ENCODE measurements around the gene COP1.
"Not testable (repeated sequence)": the region's sequence is repeated elsewhere in the genome, so short reads cannot be mapped to it uniquely, and the experiment has no call there.

COP1 gene

DNA sequence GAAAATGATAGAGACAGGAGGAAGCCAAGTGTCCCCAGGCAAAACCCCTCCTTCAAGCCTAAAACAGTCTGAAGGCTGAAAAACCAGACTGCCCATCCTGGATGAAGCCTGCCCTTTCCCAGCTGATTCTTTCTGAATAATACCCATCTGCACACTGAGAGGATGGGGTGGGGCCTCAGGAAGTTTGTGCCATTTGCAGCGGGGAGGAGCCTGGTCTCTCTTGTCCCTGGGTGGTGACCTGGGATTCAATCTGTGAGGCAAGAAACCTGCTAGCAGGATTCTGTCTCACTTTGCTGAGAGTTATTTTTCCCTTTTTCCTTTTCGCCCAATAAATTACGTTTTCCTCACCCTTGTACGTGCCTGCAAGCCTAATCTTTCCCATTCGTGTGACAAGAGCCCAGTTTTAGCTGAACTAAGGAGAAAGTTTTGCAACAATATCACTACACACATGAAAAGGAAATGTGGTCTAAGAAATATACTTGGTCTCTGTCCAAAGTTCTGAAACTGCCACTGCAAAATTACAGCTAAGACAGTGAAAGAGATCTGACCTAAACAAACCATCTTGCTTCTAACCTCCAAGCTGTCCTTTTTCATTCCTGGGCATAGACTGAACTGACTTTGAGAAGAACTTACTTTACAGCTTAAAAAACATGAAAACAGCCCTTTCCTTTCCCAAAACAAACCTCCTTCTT lies 105.0 kb downstream of the COP1 start:
- Histone ChIP-seq H3K4me3 (ENCODE audit: insufficient read depth, low read depth, low read length, poor library complexity, severe bottlenecking) (no peak overlapping the region), H3K27ac (ENCODE audit: insufficient read depth, low read length, poor library complexity, severe bottlenecking) (no peak overlapping the region), H3K4me1 (ENCODE audit: control insufficient read depth, insufficient read depth, low read length, poor library complexity, severe bottlenecking) (no peaks in the 10 kb centered on the region), H3K9me3 (ENCODE audit: control insufficient read depth, low read length) (no peaks in the 10 kb centered on the region), H3K27me3 (replicated peaks; ENCODE audit: control insufficient read depth, insufficient read depth, low read length, poor library complexity, severe bottlenecking) (no peaks in the 10 kb centered on the region), H3K36me3 (ENCODE audit: control insufficient read depth, insufficient read depth, low read length) (peaks cover 40% of the 10 kb centered on the region)
- DNase-seq = no peak

DNA sequence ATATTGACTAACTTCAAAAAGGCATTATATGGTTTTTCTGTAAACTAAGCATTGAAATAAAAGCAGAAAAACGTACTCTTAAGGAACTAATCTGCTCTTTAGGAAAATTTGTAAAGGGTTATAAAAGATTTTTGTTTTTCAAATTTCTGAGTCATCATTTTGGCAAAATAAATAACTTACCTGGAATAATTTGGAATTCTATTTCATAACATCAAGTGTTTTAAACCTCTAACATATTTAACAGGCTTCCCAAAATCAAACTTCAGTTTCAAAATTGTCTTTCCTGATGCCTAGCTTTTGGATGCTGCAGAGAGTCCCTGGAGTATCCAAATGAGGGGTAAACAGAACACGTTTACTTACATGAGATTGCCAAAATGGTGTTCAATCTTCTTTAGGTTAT lies 108.5 kb downstream of the COP1 start:
- no peak for DNase-seq
- no peaks in the 10 kb centered on the region for H3K4me1 ChIP-seq (ENCODE audit: control insufficient read depth, insufficient read depth, low read length, poor library complexity, severe bottlenecking)
- peaks cover 36% of the 10 kb centered on the region for H3K36me3 ChIP-seq (ENCODE audit: control insufficient read depth, insufficient read depth, low read length)
- no peak overlapping the region for H3K27ac ChIP-seq (ENCODE audit: insufficient read depth, low read length, poor library complexity, severe bottlenecking)
- H3K27me3 ChIP-seq (replicated peaks; ENCODE audit: control insufficient read depth, insufficient read depth, low read length, poor library complexity, severe bottlenecking) = no peaks in the 10 kb centered on the region
- H3K4me3 ChIP-seq (ENCODE audit: insufficient read depth, low read depth, low read length, poor library complexity, severe bottlenecking) = no peak overlapping the region
- no peaks in the 10 kb centered on the region for H3K9me3 ChIP-seq (ENCODE audit: control insufficient read depth, low read length)

DNA sequence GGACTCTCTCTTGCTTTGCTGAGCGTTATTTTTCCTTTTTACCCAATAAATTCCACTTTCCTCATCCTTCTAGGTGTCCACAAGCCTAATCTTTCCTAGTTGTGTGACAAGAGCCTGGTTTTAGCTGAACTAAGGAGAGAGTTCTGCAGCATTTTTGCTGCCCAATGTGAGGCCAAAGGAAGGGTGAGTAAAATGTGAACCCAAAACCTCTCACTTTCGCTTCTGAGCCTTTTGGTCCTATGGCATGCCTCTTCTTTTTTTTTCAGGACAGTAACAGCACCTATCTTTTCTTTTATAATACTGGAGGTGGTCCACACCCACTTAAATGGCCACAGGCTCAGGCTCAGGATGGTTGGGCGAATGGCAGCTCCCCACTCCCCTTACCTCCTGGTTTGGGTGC lies 111.1 kb downstream of the COP1 start:
- no peak for DNase-seq
- H3K4me3 ChIP-seq (ENCODE audit: insufficient read depth, low read depth, low read length, poor library complexity, severe bottlenecking) = no peak overlapping the region
- no peak overlapping the region for H3K27ac ChIP-seq (ENCODE audit: insufficient read depth, low read length, poor library complexity, severe bottlenecking)
- H3K4me1 ChIP-seq (ENCODE audit: control insufficient read depth, insufficient read depth, low read length, poor library complexity, severe bottlenecking) = no peaks in the 10 kb centered on the region
- H3K36me3 ChIP-seq (ENCODE audit: control insufficient read depth, insufficient read depth, low read length) = peaks cover 30% of the 10 kb centered on the region
- H3K9me3 ChIP-seq (ENCODE audit: control insufficient read depth, low read length) = no peaks in the 10 kb centered on the region
- H3K27me3 ChIP-seq (replicated peaks; ENCODE audit: control insufficient read depth, insufficient read depth, low read length, poor library complexity, severe bottlenecking) = no peaks in the 10 kb centered on the region

DNA sequence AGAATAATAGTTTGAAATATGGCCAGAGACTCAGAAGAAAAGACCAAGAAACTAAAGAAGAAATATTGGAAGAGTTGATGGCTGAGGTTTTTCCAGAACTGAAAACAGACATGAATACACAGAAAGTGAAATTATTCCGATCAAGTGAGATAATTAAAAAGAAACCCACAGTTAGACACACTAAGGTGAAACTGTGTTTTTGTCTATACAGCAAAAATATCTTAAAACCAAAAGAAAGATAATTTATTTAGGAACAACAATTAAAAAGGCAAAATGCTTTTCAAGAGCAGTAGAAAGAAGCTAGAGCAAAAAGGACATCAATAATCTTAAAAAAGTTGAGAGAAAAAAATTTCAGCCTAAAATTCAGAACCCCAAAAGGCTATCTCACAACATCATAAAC lies 116.3 kb downstream of the COP1 start:
- no peaks in the 10 kb centered on the region for H3K4me1 ChIP-seq (ENCODE audit: control insufficient read depth, insufficient read depth, low read length, poor library complexity, severe bottlenecking)
- no peaks in the 10 kb centered on the region for H3K9me3 ChIP-seq (ENCODE audit: control insufficient read depth, low read length)
- no peaks in the 10 kb centered on the region for H3K27me3 ChIP-seq (replicated peaks; ENCODE audit: control insufficient read depth, insufficient read depth, low read length, poor library complexity, severe bottlenecking)
- no peak overlapping the region for H3K4me3 ChIP-seq (ENCODE audit: insufficient read depth, low read depth, low read length, poor library complexity, severe bottlenecking)
- no peak for DNase-seq
- no peak overlapping the region for H3K27ac ChIP-seq (ENCODE audit: insufficient read depth, low read length, poor library complexity, severe bottlenecking)
- H3K36me3 ChIP-seq (ENCODE audit: control insufficient read depth, insufficient read depth, low read length) = peaks cover under 1% of the 10 kb centered on the region

DNA sequence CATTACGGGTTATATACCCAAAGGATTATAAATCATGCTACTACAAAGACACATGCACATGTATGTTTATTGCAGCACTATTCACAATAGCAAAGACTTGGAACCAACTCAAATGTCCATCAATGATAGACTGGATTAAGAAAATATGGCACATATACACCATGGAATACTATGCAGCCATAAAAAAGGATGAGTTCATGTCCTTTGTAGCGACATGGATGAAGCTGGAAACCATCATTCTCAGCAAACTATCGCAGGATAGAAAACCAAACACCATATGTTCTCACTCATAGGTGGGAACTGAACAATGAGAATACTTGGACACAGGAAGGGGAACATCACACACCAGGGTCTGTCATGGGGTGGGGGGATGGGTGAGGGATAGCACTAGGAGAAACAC lies 119.3 kb downstream of the COP1 start:
- not testable (repeated sequence) for H3K4me1 ChIP-seq (ENCODE audit: control insufficient read depth, insufficient read depth, low read length, poor library complexity, severe bottlenecking); H3K27ac ChIP-seq (ENCODE audit: insufficient read depth, low read length, poor library complexity, severe bottlenecking); H3K4me3 ChIP-seq (ENCODE audit: insufficient read depth, low read depth, low read length, poor library complexity, severe bottlenecking); DNase-seq; H3K36me3 ChIP-seq (ENCODE audit: control insufficient read depth, insufficient read depth, low read length); H3K9me3 ChIP-seq (ENCODE audit: control insufficient read depth, low read length); H3K27me3 ChIP-seq (replicated peaks; ENCODE audit: control insufficient read depth, insufficient read depth, low read length, poor library complexity, severe bottlenecking)

DNA sequence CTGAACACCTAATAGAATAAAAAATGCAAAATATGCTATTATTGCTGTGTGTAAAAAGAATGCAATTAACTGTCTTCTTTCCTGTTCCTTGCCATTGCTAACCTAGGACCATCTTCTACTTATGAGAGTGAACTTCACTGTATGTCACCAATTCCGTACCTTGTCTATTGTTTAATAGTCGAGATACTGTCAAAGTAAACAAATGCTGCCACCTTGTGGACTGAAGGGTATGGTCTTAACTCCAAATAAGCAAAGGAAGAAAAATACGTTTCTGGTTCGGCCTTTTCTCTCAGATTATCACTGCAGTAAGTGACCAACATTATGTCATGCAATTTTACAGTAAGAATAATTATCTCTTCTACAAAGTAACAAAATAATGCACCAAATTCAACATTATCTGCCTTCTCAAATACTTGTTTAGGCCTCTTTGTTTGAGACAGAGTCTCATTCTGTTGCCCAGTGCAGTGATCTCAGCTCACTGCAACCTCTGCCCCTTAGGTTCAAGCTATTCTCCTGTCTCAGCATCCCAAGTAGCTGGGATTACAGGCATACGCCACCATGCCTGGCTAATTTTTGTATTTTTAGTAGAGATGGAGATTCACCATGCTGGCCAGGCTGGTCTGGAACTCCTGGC lies 133.4 kb downstream of the COP1 start:
- peak in 1 of 3 donors; percentile 9 for DNase-seq

DNA sequence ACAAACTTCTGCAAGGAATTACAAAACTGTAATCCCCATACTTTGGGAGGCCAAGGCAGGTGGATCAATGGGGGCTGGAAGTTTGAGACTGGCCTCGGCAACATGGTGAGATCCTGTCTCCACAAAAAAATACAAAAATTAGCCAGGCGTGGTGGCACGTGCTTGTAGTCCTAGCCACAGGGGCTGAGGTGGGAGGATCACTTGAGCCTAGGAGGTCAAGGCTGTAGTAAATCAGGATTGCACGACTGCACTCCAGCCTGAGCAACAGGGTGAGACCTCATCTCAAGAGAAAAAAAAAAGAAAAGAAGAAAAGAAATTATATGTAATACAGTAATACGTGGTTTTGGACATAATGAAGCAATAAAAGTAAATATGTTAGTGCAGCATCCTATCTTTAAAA lies 138.2 kb downstream of the COP1 start:
- no peaks in the 10 kb centered on the region for H3K4me1 ChIP-seq (ENCODE audit: control insufficient read depth, insufficient read depth, low read length, poor library complexity, severe bottlenecking)
- H3K27me3 ChIP-seq (replicated peaks; ENCODE audit: control insufficient read depth, insufficient read depth, low read length, poor library complexity, severe bottlenecking) = no peaks in the 10 kb centered on the region
- no peak for DNase-seq
- H3K27ac ChIP-seq (ENCODE audit: insufficient read depth, low read length, poor library complexity, severe bottlenecking) = no peak overlapping the region
- H3K4me3 ChIP-seq (ENCODE audit: insufficient read depth, low read depth, low read length, poor library complexity, severe bottlenecking) = no peak overlapping the region
- peaks cover 3% of the 10 kb centered on the region for H3K36me3 ChIP-seq (ENCODE audit: control insufficient read depth, insufficient read depth, low read length)
- no peaks in the 10 kb centered on the region for H3K9me3 ChIP-seq (ENCODE audit: control insufficient read depth, low read length)

More for the DNA sequence above, 133.4 kb downstream of the COP1 start:
- Histone ChIP-seq H3K27ac (ENCODE audit: insufficient read depth, low read length, poor library complexity, severe bottlenecking) (no peak overlapping the region), H3K36me3 (ENCODE audit: control insufficient read depth, insufficient read depth, low read length) (peaks cover 13% of the 10 kb centered on the region), H3K4me1 (ENCODE audit: control insufficient read depth, insufficient read depth, low read length, poor library complexity, severe bottlenecking) (no peaks in the 10 kb centered on the region), H3K27me3 (replicated peaks; ENCODE audit: control insufficient read depth, insufficient read depth, low read length, poor library complexity, severe bottlenecking) (no peaks in the 10 kb centered on the region), H3K4me3 (ENCODE audit: insufficient read depth, low read depth, low read length, poor library complexity, severe bottlenecking) (no peak overlapping the region), H3K9me3 (ENCODE audit: control insufficient read depth, low read length) (peaks cover 4% of the 10 kb centered on the region)

DNA sequence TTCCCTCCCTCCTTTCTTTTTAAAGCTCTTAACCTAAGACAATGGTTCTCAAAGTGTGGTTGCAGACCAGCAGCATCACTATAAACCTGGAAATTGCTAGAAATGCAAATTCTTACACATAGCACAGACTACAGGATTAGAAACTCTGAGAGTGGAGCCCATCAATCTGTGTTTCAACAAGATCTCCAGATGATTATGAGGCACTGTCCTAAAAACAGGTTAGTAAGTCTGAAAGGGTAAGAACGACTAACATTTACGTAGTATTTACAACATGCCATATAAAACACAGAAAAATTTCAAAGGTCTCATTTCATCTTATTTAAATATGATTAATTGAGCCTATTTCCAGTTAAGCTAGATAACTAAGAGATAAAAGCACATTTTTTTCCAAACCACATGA lies 138.8 kb downstream of the COP1 start:
- Histone ChIP-seq H3K4me1 (ENCODE audit: control insufficient read depth, insufficient read depth, low read length, poor library complexity, severe bottlenecking) (no peaks in the 10 kb centered on the region), H3K9me3 (ENCODE audit: control insufficient read depth, low read length) (no peaks in the 10 kb centered on the region), H3K36me3 (ENCODE audit: control insufficient read depth, insufficient read depth, low read length) (peaks cover 3% of the 10 kb centered on the region), H3K27me3 (replicated peaks; ENCODE audit: control insufficient read depth, insufficient read depth, low read length, poor library complexity, severe bottlenecking) (no peaks in the 10 kb centered on the region), H3K27ac (ENCODE audit: insufficient read depth, low read length, poor library complexity, severe bottlenecking) (no peak overlapping the region), H3K4me3 (ENCODE audit: insufficient read depth, low read depth, low read length, poor library complexity, severe bottlenecking) (no peak overlapping the region)
- no peak for DNase-seq

DNA sequence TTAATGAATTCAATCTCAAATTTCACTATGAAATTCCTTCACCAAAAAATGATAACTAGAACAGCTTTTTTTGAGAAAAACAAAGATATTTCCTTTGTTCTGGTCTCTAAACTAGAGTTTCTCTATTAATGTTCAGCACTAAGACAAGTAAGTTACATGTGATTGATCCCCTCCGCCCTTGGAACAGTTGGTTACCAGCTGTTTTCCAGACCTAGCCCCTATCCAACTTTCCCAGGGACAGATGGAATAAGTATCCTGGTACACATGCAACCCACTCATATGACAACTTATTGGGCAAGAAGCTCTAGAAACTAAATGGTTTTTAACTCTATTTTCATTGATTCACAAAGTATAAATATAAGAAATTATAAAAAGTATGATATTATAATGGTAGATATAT lies 140.4 kb downstream of the COP1 start:
- no peaks in the 10 kb centered on the region for H3K4me1 ChIP-seq (ENCODE audit: control insufficient read depth, insufficient read depth, low read length, poor library complexity, severe bottlenecking)

DNA sequence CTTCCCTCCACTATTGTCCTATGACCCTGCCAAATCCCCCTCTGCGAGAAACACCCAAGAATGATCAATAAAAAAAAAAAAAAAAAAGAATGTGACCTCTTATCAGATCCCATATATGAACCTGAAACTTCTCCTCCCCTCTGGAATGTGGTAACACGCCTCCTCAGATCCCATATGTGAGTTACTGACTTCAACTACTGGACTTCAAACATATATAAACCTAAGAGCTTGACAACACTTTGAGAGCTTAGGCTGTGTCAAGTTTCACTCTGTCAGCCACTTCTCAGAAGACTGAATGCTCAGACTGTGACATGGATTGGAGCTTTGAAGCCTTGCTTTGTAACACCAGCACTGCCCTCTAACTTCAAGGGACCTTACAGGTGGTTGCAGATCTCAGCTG lies 148.4 kb downstream of the COP1 start:
- Histone ChIP-seq H3K27me3 (replicated peaks; ENCODE audit: control insufficient read depth, insufficient read depth, low read length, poor library complexity, severe bottlenecking) (no peaks in the 10 kb centered on the region), H3K4me1 (ENCODE audit: control insufficient read depth, insufficient read depth, low read length, poor library complexity, severe bottlenecking) (no peaks in the 10 kb centered on the region), H3K27ac (ENCODE audit: insufficient read depth, low read length, poor library complexity, severe bottlenecking) (no peak overlapping the region), H3K36me3 (ENCODE audit: control insufficient read depth, insufficient read depth, low read length) (no peaks in the 10 kb centered on the region), H3K4me3 (ENCODE audit: insufficient read depth, low read depth, low read length, poor library complexity, severe bottlenecking) (no peak overlapping the region), H3K9me3 (ENCODE audit: control insufficient read depth, low read length) (no peaks in the 10 kb centered on the region)
- no peak for DNase-seq

More for the DNA sequence above, 140.4 kb downstream of the COP1 start:
- H3K36me3 ChIP-seq (ENCODE audit: control insufficient read depth, insufficient read depth, low read length) = peaks cover 2% of the 10 kb centered on the region
- H3K27me3 ChIP-seq (replicated peaks; ENCODE audit: control insufficient read depth, insufficient read depth, low read length, poor library complexity, severe bottlenecking) = no peaks in the 10 kb centered on the region
- no peak overlapping the region for H3K27ac ChIP-seq (ENCODE audit: insufficient read depth, low read length, poor library complexity, severe bottlenecking)
- DNase-seq = no peak
- no peak overlapping the region for H3K4me3 ChIP-seq (ENCODE audit: insufficient read depth, low read depth, low read length, poor library complexity, severe bottlenecking)
- no peaks in the 10 kb centered on the region for H3K9me3 ChIP-seq (ENCODE audit: control insufficient read depth, low read length)

Measured in effector memory CD4-positive, alpha-beta T cell (primary cell).